ENCODE results near the gene ANKLE1.

GRCh38 chr19:17335575-17335974, 53.9 kb downstream of the ANKLE1 start:
- no peak for TF ChIP-seq CTCF (IDR thresholded peaks at IDR 0.05)
- TF ChIP-seq PBX3 (IDR thresholded peaks at IDR 0.05), result no peak
- no peak for TF ChIP-seq MAX (IDR thresholded peaks at IDR 0.05; ENCODE audit: low read depth)
- no peak for TF ChIP-seq USF2 (IDR thresholded peaks at IDR 0.05; ENCODE audit: borderline replicate concordance, low read depth, low read length)
- no peak for TF ChIP-seq POLR2AphosphoS5 (IDR thresholded peaks at IDR 0.05; ENCODE audit: low read depth, low read length)
- TF ChIP-seq FOXJ3 (CRISPR knock-in tag; IDR thresholded peaks at IDR 0.05), result no peak
- no peak for TF ChIP-seq EP300 (IDR thresholded peaks at IDR 0.05; ENCODE audit: borderline replicate concordance in 1 of 2, low read depth in 1 of 2, low read length in 1 of 2)
- TF ChIP-seq CHD2 (IDR thresholded peaks at IDR 0.05; ENCODE audit: low read length, partially characterized antibody), result no peak

Measured in SK-N-SH (cell line).